Lung microvascular endothelial cell (primary cell): Measurements from ENCODE around the gene COX7A2. TPM values are rescaled to one million over a fixed set of nuclear protein-coding genes. Genes with fewer than 3 reads are reported as not detected.

Source experiments
- DNase-seq, 2 donors: peaks; one replicate each; pipeline versions ENCODE4 v3.0.0 to v3.0.0-alpha.2; 2010; ENCODE audit warnings: low read depth in 2 of 2
- total RNA-seq: library from RNA; depleted of rRNA; stranded (reverse); fragments of >200 nt; gene quantifications from 2 replicates; pipeline ENCODE4 v1.2.1, GENCODE V29; 2014

The COX7A2 gene
- total RNA-seq = 194 and 200 TPM in 2 replicates

GRCh38 chr6:75243333-75244062, at the start of gene COX7A2:
Gene COX7A2, minus strand, starts transcription at chr6:75243801. Its CDS starts 67 bp downstream, at chr6:75243734.
- DNase-seq = peak; percentile 97 to 99

GRCh38 chr6:75292555-75292954, 49.0 kb upstream of the COX7A2 start:
- DNase-seq = no peak

GRCh38 chr6:75291744-75292143, 48.1 kb upstream of the COX7A2 start:
- no peak for DNase-seq

DNA sequence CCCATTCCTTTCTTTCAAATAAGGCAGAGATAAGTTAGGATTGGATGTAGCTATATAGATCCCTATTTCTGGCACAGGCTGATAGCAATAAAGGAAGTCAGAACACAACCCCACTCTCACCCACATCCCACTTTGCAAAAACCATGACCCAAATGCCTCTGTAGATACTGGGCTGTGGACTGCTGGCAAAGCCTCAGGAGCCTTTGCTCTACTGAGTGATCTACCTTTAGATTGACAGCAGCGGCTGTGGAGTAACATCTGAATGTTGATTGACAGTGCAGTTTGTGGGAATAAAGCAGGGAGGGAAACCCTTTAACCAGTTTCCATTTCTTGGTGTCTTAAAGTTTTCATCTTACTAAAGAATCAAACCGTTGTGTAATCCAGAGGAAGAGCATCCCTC, 47.7 kb upstream of the COX7A2 start:
- DNase-seq = no peak

DNA sequence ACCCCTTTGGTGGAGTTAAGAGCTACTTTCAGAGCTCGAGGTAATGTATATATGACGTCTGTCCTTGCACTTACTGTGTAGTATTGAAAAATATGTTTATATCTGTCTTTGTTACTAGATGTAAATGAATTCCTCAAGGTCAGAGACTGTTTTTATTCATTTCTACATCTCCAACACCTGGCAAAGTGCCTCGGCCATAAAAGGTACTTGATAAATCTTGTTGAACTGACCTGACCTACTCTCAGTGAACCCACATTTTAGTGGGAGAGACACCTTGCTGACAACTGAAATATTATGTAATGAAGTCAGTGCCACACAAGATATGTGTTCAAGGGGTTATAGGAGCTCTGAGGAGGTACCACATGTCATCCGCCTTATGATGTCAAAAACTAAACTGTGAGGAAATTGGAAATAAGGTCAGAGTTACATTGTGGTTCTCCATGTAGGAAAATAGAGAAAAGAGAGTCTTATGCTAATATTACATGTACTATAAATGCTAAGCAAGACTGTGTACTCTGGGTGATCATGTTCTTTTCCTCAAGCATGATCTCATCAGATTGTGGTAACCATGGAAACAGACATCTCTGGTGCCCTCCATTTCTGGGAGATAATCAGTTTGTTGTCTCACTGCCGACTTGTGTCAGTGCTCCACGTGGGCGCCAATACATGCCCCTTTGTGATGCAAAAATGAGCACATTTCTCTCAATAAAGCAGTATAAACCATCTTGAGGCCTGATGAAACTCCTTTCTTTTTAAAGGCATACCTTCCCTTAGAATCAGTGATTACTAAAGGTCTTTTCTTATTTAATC, 46.7 kb upstream of the COX7A2 start:
- no peak for DNase-seq

GRCh38 chr6:75288023-75288422, 44.4 kb upstream of the COX7A2 start:
- no peak for DNase-seq

DNA sequence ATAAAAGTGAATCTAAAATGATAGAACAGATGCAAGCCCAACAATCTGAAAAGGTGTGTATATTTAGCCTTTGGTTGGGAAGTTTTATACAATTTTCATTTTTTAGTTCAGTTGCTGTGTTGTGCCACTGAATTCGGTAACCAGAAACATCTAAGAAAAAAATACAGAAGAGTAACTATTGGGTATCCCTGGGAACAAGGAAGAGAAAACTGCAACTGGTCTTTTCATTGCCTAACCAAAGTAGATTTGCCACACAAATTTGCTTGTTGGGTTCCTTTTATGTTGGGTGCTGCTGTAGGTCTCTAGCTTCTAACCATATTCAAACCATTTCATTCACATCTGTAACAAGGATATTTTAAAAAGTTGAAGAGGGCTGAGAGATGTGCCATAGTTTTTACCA, 43.8 kb upstream of the COX7A2 start:
- DNase-seq = no peak

- no peak for DNase-seq
Observed at GRCh38 chr6:75286955-75287354, 43.4 kb upstream of the COX7A2 start.

- DNase-seq = peak in 1 of 2 donors; percentile 54
Observed at GRCh38 chr6:75285283-75285639, 41.7 kb upstream of the COX7A2 start.

GRCh38 chr6:75284632-75285282, 41.2 kb upstream of the COX7A2 start, which contains the start of gene TMEM30A:
Gene TMEM30A, minus strand, starts transcription at chr6:75284792. Its CDS starts 154 bp downstream, at chr6:75284638.
- DNase-seq = peak; percentile 99

DNA sequence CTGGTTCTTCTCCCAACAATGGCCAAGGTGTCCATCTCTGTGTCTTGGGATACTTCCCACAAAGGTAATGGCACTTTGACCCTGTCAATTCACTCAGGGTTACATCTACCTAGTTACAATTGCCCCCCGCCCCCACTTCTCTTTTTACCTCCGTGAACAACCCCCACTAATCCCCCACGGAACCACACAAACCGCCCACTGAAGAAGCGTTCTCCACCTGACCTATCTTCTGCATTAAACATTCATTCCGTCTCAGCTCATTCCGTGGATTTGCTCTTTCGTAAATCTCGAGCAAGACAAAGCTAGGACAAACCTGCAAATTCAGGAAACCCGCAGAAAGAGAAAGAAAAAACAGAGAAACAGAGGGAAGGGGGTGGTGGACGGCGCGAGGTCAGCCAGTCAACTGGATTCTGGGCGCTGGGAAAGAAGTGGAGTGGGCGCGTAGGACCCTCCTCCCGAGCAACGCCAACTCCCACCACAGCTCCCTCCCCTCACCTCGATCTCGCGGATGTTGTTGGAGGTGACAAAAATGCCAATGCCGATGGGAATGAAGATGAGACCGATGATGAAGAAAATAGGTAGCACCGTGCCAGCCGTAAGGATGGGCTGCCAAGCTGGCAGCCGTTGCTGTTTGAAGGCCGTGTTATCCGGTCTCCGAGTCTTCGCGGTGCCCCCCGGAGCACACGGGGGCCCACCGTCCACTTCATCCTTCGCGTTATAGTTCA, 40.5 kb upstream of the COX7A2 start:
- DNase-seq = peak; percentile 44 to 47

DNA sequence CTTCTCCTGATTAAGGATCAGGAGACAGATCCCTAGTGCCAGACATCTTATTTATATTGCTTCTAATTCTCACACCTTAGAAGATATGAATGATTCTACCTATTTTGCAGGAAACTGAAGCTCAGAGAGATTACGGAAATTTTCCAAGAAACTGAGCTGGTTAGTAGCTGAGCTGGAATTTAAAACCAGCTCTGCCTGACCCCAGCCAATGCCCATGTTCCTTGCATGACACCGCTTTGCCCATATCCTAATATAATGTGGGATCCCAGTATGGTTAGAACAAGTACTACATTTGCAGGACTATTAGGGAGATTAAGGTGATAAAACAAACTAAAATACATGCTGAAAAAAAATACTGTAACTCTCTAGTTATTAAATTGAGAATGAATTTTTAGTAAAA, 39.1 kb upstream of the COX7A2 start:
- no peak for DNase-seq

GRCh38 chr6:75281653-75282052, 38.1 kb upstream of the COX7A2 start:
- DNase-seq = peak in 1 of 2 donors; percentile 42

DNA sequence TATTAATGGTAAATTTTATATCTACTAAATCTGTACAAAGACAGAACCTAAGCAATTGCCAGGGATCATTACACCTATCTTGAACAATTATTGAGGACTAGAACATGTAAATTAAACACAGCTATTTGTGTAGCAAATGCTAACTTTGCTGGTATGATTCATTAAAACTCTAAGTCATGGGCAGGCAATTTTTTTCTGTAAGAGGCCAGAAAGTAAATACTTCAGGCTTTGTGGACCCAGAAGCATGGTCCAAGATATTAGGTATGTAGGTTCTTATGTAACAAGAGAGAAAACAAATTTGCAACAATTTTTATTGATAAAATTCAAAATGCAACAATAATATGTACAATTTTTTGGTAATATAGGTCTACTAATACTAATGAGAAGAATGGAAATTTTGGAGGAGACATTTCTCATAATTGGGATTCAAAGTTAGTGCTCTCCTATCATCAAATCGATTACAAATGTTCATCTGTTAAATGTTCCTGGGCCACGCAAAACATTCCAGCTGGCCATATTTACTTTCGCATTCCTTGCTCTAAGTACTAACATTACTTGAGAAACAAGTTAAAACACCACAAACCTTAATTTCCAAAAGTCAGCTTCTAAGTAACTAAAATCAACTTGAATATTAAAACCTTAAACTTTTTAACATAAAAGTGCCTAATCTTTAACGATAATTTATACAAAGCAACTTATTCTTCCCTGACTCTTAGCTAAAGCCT, 36.7 kb upstream of the COX7A2 start:
- no peak for DNase-seq

DNA sequence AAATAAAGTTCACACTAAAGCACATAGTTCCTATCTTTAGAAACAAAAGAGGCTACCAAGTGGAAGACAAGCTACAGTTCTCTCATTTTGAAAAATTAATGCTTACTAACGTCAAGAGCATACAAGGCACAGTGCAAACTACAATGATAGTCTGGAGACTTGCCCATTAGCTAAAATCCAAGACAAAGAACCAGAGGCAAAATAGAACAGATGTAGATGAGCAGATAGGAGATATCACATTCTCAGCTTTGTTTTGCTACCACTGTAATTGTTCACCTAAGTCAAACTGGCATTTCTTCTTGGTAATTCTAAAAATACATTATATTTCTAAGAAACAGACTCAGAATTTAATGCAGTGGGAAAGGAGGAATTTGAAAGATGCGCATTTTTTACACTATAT, 35.8 kb upstream of the COX7A2 start:
- DNase-seq = peak in 1 of 2 donors; percentile 53

DNA sequence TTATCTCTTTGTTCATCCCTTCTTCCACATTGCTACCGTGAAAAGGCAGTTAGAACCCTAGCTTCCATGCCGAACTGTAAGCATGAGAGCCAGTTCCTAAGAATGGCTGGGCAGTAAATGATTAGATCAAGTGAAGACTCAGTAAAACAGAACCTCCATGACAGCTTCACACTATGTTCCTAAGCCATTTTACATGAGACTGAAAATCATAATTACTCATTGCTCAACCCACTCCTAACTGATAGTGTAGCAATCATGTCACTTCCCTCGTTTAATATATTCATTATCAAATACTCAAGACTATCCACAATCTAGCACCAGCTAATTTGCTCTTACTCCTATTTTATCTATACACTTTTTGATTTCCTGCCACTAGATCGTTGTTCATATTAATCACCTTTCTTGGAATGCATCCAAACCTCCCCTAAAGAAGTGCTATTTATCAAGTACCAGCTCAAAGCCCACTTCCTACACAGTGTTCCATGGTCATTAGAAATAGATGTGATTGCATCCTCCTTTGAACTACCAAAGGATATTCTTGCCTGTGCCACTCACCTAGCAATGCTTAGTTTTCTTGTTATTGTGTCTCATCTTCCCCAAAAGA, 35.0 kb upstream of the COX7A2 start:
- DNase-seq = peak in 1 of 2 donors; percentile 33

DNA sequence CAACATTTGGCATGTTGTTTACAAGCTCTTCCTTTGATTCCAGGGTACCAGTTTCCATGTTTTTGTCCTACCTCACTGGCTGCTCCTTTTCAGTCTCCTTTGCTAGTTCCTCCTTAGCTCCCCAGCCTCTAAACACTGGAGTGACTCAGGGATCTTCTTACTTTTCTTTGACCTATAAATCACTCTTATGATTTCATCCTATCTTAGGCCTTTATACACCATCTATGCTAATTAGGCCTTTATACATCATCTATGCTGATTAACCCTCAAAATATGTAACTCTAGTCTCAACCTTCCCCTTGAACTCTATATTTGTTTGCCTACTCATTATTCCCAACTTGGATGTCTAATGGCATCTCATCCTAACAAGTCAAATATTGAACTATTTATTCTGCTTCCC, 31.5 kb upstream of the COX7A2 start:
- peak in 1 of 2 donors; percentile 67 for DNase-seq

GRCh38 chr6:75273009-75273408, 29.4 kb upstream of the COX7A2 start:
- DNase-seq = no peak

DNA sequence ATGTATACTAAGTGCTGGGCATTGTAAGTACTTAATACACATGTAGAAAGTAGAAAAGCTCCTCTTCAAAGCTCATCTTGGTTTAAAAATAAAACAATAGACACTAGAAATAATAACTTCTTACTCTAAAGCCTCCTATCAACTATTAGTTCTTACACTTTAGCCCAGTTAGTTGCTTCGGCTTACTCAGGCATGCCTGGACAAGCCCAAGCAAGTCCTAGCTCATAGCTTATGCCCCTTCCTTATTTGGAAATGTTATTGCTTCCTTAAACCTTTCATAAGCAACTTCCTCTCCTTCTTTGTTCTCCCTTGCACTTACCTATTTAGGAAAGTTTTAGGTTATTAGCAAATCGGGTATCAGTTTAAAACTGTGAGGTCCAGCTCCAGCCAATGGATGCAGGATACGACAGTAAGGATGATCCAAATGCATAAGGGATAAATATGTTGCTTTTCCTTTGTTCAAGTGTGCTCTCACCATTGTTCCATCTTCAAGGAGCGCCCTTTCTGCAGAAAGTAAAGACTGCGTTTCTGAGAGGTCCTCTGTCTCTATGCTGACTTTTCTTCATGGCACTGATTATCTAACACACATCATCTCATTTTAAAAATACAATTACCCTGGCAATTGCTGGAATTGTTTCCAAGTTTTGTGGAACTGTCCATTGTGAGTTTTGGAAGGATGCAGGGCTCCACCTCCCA, 28.7 kb upstream of the COX7A2 start:
- peak in 1 of 2 donors; percentile 57 for DNase-seq

DNA sequence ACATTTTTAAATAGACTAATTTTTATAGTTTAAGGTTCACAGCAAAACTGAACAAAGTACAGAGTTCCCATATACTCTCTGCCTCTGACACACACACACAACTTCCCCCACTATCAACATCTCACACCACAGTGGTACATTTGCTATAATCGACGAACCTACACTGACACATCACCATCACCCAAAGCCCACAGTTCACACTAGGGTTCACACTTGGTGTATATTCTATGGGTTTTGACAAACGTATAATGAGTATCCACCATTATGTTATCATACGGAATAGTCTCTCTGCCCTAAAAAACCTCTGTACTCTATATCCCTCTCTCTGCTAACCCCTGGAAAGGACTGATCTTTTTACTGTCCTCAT, 25.4 kb upstream of the COX7A2 start:
- no peak for DNase-seq
